ENCODE results near the gene IGF2BP1.

IGF2BP1 gene

DNA sequence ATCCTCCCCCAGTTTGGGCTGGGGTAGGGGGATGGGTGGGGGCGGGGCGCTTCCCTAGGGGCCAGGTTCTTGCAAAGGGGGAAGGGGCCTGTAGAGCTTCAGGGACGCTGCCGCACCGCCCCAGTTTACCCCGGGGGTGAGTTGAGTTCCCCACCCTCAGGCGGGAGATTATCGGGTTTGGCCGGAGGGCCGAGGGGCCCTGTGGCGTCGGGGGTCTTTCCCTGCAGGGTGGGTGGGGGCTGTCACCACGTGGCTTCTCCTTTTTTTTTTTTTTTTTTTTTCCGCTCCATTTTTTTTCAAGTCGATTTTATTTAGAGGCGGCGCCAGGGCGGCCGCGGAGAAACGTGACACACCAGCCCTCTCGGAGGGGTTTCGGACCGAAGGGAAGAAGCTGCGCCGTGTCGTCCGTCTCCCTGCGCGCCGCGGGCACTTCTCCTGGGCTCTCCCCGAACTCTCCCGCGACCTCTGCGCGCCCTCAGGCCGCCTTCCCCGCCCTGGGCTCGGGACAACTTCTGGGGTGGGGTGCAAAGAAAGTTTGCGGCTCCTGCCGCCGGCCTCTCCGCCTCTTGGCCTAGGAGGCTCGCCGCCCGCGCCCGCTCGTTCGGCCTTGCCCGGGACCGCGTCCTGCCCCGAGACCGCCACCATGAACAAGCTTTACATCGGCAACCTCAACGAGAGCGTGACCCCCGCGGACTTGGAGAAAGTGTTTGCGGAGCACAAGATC, at the start of gene IGF2BP1:
TSS of gene IGF2BP1 (plus strand) at position 283 of the 724 bp plus-strand sequence. CDS start at position 644, 361 bp downstream.
- no peak for DNase-seq

DNA sequence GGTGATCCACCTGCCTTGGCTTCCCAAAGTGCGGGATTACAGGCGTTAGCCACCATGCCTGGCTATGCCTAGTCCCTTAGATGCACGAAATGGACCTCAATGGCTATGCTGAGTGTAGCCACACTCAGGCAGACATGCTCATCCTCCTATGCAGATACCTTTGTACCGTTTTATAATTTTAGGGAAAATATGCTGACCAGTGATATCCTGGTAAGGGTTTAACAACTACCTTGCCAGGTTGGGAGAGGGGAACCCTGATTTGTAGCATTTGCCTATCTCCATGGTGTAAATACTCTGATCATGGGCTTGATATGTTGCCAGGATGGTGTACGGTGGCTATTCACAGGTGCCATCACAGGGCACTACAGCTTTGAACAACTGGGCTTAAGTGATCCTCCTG, 45.6 kb upstream of the IGF2BP1 start:
- DNase-seq: no peak

DNA sequence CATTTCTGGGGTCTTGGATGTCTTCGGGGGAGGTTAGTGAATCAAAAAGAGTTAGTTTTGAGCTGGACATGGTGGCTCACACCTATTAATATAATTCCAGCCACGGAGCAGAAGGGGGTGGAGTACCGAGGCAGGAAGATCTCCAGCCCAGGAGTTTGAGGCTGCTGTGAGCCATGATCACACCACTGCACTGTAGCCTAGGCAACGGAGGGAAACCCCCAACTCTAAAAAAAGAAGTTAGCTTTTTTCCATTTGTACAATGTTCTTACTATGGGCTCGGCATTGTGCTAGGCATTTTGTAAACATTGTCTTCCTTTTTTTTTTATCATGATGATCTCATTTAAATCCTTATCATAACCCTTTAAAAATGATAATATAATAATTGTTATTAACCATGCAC, 44.3 kb upstream of the IGF2BP1 start:
- no peak for DNase-seq

DNA sequence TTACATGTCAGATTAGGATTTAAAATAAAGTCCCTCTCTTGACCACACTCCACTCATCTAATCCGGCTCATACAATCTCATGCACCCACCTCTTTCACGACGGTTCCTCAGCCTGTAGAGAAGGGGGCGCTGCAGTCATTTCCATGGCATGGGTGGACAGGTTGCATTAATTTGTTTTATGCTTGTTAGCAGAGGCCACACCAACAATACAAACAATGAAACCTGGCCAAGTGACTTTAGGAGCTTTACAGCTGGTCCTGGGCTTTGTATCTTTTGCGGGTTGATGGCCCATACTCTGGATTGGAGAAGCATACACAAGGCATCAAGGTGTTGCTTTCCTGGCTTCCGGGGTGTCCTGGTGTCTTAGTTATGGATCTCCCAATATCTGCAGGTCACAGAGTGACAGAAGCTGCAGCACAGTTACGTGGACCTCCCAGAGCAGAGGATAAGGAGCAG, 42.9 kb upstream of the IGF2BP1 start:
- DNase-seq: no peak

DNA sequence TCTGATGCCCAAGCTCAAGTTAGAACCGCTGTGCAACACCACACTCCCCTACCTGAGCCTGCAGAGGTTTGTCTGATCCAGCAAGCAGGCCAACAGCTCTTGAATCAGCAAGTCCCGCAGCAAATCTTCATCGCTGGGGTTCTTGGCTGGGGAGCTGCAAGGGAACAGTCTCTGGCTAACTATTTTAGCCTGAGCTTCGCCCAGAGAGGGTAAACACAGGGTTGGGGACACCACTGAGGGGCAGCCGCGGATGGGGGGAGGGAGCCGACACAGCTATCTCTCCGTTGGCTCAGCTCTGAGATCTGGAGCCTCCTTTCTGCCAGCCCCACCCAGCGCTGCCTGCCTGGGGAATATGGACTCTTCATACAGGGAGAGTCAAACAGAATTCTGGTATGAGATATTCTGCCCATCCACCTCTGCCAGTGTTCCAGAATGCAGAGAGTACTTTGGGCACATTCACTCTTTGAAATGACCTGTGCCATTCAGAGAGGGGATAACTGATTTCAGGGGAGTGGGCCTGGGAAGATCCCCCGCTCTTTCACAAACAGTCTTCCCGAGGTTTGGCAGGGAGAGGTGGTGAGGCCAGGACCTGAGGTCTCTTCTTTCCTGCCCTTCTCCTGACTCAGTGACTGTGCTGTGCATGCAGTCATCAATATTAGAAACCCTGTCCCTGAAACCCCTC, 36.2 kb upstream of the IGF2BP1 start:
- DNase-seq: no peak

DNA sequence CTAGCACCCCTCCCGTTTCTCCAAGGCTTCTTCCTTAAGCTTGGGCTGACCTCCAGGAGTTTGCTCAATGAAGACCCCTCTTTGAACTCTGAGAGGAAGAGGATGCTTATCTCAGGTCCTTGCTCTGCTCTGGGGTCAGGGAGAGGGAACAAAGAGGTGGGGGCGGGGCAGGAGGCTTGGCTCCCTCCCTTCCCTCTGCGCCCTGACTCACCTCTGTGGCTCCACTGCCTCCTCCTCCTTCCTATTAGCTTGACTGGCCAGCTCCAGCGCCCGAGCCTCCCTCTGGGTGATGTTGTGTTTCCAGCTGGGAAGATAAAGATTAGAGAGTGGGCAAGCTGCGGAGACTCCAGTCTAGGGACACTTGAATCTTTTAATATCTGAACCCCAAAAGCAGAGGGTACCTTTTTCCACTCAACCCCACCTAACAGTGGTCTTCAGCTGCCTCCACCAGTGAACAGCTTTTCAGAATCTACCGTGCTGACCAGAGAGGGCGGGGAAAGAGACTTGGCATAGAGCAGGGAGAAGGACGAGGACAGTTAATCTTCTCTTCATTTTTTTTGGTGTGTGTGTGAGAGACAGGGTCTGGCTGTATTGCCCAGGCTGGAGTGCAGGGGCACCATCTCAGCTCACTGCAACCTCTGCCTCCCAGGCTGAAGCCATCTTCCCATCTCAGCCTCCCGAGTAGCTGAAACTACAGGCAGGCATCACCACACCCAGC, 35.5 kb upstream of the IGF2BP1 start:
- no peak for DNase-seq

DNA sequence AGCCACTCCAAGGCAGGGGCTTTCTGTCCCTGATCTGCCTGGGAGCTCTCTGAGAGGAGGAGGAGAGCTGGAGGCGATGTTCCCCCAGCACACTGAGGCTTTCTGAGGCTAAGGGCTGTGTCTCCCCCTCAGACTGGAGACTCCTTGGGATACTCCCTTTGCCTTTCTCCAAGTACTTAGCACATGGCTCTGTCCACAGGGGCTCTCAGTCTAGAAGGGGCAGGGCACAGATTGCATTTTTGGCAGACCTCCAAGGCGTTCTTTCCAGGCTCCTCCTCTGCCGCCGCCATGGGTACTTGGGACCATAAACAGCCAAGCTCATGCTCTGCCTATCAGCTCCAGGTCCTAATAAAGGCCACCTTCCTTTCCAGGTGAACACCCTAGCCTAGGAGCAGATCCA, 27.0 kb upstream of the IGF2BP1 start:
- DNase-seq: no peak

DNA sequence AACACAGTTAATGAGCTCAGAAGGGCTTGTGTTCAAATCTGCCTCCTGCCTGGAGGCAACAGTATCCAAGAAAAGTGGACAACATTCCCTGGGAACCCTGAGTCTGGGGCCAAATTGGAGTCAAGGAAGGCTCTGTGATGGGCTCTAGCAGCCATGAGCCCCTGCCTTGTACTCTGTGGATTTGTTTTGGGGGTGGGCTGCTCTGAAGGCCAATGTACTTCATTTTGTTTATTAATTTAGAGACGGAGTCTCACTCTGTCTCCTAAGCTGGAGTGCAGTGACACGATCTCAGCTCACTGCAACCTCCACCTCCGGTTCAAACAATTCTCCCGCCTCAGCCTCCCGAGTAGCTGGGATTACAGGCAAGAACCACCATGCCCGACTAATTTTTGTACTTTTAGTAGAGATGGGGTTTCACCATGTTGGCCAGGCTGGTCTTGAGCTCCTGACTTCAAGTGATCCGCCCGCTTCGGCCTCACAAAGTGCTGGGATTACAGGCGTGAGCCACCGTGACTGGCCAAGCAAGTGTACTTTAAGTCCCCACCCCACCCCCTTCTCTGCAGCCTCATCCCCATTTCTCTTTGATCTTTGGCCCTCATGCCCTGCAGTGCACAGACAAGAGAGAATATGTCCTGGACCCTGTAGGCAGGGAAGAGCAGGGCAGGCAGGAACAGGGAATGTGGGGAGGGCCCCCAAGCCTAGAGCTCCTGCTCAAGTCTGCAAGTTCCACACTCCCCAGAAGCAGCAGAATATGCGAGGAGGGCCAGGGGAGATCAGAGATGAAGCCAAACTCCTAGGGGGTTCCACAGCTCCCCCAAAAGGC, 26.1 kb upstream of the IGF2BP1 start:
- DNase-seq: no peak

DNA sequence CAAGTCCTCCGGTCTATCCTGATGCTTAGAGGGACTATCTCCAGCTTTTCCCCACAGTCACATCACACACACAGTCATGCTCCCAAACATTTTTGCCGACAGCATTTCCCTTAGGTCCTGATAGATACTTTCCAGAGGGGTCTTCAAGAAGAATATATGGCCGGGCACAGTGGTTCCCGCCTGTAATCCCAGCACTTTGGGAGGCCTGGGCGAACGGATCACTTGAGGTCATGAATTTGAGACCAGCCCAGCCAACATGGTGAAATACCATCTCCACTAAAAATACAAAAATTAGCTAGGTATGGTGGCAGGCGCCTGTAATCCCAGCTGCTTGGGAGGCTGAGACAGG, 24.5 kb upstream of the IGF2BP1 start:
- DNase-seq: no peak

DNA sequence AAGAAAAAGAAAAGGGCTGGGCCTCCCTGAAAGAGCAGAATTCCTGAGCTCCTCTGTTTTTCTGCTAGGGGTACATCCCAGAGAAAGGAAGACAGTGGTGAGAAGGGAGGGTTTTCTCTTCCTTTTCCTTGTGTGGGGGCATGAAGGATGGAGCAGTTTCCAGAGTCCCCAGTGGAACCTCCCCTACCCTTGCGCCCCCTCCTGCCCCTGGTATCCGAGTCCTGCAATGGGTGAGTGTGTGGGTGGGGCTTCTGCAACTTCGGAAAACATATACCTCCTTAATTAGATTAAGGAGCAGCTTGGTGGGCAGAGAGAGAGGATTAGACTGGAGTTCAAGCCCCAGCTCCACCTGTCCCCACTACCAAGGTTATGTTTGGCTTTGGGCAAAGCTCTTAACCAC, 23.4 kb upstream of the IGF2BP1 start:
- DNase-seq: no peak

DNA sequence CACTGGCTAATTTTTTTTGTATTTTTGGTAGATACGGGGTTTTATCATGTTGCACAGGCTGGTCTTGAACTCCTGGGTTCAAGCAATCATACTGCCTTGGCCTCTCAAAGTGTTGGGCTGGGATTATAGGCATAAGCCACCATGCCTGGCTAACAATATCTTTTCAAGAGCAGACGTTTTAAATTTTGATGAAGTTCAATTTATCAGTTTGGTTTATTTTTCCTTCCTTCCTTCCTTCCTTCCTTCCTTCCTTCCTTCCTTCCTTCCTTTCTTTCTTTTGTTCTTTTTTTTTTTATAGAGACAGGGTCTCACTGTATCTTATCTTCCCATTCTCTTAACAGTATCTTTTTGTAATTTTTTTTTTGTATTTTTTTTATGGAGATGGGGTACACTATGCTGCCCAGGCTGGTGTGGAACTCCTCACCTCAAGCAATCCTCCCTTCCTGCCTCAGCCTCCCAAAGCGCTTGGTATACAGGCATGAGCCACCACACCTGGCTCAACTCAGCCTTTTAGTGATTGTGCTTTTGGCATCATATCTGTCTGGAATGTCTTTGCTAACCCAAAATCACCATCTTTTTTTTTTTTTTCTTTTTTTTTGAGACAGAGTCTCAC, 15.2 kb upstream of the IGF2BP1 start:
- no peak for DNase-seq

DNA sequence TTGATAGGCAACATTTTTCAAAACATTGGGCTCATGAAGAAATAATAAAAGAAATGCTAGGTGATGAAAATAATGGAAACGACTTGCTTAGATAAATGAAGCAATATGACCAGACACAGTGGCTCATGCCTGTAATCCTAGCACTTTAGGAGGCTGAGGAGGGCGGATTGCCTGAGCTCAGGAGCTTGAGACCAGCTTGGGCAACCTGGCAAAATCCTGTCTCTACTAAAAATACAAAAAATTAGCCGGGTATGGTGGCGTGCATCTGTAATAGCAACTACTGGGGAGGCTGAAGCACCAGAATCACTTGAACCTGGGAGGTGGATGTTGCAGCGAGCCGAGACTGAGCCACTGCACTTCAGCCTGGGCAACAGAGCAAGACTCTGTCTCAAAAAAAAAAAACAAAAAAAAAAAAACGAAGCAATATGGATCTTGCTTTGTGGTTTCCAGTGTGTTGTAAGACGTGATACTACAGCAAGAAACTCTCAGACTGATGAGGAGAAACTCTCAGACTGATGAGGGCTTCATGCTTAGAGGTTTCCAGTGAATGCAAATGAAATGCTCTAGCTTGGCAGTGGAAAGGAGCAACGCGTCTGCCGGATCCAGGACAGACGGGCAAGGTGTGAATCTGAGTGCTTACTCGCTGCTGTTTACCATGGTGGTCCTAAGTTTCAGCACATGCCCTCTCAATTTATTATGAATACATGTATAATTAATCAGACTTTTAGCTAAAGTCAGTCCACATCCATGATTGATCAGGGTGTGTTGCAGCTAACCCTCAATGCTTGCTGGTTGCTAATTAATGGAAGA, 11.5 kb upstream of the IGF2BP1 start:
- no peak for DNase-seq

DNA sequence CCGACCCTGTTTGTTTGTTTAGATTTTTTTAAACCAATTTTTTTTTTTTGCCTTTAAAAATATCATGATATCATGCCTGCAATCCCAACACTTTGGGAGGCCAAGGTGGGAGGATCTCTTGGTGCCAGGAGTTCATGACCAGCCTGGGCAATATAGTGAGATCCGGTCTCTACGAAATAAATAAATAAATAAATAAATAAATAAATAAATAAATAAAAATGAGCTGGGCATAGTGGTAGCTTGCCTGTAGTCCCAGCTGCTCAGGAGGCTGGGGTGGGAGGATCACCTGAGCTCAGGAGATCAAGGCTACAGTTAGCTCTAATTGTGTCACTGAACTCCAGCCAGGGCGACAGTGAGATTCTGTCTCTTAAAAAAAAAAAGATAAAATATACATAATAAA, 8.1 kb upstream of the IGF2BP1 start:
- DNase-seq: no peak

DNA sequence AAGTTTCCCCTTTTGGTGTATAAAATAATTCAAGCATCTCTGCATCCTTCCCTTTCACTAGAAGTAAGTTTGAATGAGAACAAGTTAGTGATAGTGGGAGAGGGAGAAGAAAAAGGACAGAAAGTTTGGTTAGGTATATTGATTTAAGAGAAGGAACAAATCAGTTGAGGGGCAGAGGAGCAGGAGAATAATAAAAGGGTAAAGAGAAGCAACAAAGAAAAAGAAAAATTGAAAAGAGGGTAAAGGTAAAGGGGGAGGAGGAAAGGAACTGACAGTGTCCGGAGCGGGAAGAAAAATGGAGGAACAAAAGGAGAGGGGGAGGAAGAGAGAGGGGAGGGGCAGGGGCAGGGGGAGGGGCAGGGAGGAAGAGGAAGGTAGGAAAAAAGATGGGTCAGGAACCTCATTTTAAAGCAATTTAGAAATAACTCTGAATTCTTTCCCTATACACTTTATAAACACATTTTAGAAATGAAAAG, 6.3 kb upstream of the IGF2BP1 start:
- DNase-seq: no peak

DNA sequence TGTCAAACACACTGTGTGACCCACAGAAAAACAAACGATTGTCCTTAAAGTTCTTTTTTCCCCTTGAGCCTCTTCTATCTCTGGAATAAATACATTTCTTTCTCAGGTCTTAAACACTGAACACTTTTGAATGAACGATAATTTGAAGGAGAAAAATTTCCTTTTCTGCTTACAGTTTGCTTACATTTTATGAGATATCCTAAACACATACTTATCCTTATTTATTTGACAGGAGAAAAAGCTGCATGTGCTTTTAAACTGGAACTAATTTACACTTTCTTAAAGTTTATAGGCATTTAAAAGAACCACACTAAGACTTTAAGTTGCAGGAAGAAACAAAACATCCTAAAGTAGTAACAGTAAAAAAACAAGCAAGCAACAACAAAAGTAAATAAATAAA, 4.7 kb upstream of the IGF2BP1 start:
- no peak for DNase-seq

DNA sequence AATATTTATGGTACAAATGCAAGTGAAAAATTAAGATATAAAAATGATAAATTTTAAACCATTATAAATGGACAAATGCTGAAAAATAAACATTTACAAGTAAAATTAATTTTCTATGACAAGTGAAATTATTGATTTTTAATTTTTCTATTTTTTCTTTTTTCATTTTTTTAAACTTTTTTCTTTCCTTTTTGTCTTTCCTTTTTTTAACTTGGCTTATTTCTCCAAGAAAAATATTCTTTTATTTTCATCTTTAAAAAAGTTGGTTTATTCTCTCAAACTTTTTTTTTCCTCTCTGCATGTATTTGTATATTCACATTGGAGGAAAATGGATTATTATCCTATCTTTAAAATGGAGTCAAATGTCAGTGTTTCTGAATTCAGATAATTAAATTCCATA, 3.9 kb upstream of the IGF2BP1 start:
- no peak for DNase-seq

DNA sequence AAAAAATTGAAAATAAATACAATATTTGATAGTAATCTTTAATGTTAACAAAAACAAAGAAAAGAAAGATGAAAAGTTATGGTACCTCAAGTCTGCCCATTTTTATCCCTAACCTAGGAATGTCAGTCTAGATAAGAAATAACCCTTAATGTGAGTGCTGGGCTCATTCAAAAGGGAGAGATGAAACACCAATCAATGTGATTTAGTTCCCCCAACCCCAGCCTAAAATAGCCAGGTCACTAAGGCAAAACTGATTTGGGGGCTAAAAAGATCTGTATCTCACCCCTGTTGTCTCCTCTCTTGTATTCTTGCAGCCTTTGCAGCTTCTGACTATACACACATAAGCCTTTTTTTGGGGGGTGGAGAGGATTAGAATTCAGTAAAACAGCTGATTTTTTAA, 3.2 kb upstream of the IGF2BP1 start:
- no peak for DNase-seq

DNA sequence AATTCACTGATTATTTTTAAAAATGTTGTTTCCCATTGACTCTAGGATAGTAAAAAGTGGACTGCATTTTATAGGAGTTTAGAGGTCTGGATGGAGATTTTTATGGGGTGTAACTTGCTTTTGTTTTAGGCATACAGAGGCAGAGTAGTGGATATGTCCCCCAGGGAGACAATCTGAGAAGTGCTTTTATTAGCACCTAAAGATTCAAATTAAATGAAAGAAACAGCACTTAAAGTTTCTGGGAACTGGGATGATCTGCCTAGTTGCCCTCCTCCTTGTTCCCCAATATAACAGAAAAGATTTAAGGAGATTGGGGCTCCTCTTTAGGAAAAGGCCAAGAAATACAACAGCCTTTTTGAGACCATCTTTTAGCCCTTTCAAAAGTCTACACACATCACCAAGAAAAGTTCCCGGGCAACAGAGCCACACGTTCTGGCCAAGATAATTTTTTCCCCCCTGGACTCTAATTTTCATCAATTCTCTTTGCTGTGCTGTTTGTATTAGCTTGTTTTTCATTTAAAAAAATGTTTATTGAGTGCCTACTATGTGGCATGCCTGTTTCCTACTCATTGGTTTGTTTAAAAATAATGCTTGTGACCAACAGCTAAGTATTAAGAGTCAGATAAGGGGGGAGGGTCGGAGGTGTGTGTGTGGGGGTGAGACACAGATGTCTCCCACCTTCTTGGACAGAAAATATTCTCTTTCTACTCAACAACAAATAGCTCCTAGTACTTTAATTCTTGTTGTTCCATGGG, 2.5 kb upstream of the IGF2BP1 start:
- DNase-seq: no peak

DNA sequence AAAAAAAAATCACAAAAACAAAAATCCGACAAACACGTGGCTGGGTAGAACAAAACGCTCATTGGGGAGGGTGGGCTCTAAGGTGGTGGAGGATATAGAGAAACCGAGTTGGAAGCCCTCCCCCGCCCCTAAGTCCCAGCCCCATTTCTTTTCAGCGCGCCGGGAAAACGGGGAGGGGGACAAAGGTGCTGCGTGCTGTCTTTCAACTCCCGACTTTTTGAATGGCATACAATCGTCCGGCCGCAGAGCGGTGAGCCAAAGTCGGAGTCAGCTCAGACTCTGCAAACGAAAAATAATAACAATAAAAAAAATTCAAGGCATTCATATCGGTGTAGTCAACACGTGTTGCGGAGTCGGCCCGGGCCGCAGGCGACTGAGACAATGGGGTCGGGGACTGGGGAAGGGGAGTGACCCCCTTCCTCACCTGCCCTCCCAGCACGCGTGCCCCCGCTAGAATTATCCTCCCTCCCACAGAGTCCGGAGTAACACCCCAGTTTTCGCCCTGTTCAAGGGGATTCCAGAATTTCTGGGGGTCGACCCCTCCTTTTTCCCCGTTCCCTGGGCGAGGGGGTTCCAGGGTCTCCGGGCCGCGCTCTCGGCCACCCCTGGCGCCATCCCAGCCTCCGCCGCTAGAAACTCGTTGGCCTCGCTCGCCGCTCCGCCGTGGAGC, 1.7 kb upstream of the IGF2BP1 start:
- no peak for DNase-seq

DNA sequence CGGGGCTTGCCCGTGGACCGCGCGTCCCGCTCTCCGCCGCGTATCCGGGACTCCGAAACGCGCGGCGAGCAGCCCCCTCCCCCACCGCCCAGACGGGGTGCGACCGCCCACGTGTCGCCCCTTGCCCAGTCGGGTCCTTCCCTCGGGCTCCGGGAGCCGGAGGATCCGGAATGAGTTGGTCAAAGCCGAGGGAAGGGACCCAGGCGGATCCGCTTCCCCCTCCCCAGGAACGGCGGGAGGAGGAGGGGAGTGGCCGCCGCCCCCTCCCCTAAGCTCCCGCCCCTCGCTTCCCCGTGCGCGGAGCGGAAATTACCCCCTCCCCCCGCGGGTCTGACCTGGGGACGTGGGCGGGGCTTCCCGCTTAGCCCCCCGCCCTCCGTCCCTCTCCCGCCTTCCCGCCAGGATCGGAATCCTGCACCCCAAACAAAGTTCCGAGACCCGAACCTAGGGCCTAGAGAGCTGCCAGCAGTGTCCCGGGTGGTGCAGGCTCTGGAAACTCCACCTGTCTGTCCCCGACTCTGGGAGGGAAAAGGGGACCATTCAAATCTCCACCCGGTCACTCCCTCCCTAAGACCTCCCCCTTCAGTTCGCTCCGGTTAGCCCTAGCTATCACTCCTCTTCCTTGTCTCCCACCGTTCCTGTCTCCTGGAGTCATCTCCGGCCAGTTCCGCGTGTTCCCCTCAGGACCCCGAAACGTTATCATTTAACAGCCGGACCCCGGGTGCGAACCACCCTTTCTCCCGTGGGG, 1.0 kb upstream of the IGF2BP1 start:
- DNase-seq: no peak
